Left hindlimb (tissue), 1 donor: ENCODE data around the gene CSNK1D.
"Not testable (repeated sequence)": the region's sequence is repeated elsewhere in the genome, so short reads cannot be mapped to it uniquely, and the experiment has no call there.

Experiments used
- DNase-seq: peaks from one replicate; pipeline ENCODE4 v3.0.0-alpha.2; 2018

The CSNK1D gene

GRCh38 chr17:82272495-82273326, 789 bp downstream of the CSNK1D start:
- DNase-seq: peak; percentile 67

GRCh38 chr17:82271401-82271800, 2.1 kb downstream of the CSNK1D start:
- no peak for DNase-seq

DNA sequence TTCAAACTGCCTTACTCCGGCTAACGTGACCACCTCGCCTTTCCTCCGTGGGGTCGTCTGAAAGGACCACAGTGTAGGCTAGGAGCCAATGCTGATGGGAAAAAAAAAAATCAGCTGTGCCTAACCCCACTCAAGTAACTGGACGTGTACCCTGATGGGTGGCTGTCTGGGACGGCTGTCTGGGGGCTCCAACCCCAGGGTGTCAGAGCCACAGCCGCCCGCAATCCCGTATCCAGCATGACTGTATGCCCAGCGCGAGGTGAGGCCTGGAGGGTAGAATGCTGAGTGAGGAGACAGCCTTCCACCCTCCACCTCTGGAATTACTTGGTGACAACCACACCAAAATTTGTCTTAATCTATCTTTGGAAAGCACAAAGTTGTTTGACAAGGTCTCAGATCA, 2.8 kb downstream of the CSNK1D start:
- no peak for DNase-seq

DNA sequence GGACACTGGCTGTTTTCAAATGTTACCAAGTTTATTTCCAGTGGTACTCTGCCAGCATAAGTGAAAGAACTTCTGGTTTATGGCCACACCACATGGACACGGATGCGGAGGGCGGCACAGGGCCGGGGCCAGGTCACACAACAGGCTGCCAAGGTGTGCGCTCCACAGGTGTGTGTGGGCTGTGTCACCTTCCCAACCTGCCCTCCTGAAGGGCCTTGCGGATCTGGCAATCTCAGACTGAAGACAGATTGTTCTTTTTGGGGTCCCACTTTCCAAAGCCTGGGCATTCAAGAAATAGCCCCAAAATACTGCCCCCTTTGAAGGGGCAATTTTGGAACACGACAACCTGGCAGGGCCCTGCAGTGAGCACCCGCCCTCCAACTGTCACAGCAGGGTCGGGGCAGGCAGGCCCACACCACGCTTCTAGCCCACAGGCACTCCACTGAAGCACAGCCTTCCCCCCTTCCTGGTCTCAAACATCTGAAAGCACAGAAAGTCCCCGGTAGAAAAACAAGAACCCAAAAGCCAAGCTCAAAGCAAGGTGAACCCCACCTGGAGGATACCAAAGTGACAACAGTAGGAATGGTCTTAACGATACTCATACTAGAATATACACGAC, 3.5 kb downstream of the CSNK1D start:
- DNase-seq: no peak

GRCh38 chr17:82269138-82269881, 4.2 kb downstream of the CSNK1D start:
- DNase-seq: no peak

DNA sequence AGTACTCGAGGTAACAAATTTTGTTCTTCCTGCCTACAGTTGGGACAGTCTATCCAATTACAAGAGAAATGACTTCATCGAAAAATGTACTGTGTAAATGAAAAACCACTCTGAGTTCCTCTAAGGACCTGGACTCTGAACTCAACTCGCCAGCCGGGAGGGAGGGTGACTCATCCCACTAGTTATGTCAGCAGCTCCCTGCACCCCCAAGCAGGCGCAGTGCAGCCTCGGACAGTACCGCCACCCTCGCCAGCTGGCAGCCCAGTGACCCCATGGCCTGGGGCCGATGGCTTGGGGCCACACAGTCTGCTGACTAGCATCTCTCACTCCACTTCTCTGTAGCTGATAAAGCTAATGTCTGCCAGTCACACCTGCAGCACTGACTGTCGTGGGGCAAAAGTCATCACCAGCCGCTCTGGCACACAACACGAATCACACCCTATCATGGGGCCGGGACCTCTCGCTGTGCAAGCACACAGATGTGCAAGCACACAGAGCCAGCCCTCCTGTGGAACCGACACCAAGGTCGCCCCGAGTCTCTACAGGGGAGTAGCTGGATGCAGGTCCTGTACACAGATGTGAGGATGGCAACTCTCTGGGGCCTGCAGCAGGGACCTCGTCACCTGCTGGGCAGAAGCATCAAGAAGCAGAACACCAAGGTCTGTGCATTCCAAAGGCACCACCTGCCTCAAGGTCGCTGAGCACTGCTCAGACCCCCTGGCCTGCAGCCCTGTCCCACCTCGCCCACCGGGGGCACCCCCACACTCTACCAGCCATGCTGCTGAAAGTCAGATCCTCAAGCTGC, 5.7 kb downstream of the CSNK1D start:
- DNase-seq: peak; percentile 74

DNA sequence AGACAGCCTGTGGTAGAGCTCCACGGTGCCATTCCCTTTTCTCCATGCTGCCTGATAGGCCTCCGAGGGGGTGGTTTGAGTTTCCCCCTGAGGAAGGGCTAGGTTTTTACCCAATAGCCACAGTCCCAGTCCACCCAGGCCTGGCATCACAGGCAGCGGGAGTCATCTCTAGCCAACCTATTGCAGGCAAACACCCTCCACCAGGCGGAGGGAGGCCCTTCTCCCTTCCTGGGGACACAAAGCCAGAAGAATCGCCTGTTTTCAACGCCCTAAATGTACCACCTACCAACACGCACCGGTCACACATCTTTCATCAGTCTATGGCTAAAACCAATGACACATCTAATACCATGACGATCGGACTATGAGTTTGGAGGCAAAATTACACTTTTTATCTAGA, 7.4 kb downstream of the CSNK1D start:
- no peak for DNase-seq

DNA sequence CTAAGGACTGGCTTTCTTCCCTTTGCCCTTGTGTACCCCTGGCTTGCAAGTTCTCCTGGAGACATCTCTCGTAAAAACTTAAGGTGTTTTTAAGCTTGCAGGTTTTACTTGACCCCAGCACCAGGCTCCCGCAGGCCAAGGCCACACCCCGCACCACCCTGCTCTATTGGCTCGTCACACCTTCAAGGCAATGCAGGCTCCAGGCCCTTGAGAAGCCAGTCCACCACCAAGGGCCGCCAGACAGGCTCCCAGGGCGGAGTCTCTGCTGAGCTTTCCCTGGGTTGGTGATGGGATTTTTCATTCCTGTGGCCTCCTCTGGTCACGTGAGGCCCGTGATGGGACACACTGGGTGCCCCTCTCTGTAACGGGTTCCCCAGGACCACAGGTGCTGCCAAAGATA, 9.9 kb downstream of the CSNK1D start:
- DNase-seq: no peak

DNA sequence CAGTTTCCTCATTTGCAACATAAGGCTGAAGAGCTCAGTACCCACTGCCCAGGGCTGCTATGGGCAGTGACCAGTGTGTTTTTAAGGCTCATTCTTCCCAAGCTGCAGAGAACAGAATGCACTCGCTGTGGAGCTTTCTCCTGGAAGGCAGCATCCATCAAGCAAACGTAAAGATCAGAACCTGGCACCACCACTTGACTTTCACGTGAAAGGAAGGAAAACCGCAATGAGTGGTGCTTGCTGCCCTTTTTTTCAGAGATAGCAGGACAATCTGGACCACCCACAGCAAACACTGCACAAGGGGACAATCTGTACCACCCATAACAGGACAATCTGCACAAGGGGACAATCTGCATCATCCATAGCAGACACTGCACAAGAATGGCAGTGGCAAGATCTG, 11.2 kb downstream of the CSNK1D start:
- DNase-seq: no peak

- DNase-seq: not testable (repeated sequence)
Measured at GRCh38 chr17:82259972-82260961, 13.2 kb downstream of the CSNK1D start.

GRCh38 chr17:82258555-82258954, 14.9 kb downstream of the CSNK1D start:
- no peak for DNase-seq

- peak; percentile 38 for DNase-seq
Measured at GRCh38 chr17:82257473-82257872, 16.0 kb downstream of the CSNK1D start.

DNA sequence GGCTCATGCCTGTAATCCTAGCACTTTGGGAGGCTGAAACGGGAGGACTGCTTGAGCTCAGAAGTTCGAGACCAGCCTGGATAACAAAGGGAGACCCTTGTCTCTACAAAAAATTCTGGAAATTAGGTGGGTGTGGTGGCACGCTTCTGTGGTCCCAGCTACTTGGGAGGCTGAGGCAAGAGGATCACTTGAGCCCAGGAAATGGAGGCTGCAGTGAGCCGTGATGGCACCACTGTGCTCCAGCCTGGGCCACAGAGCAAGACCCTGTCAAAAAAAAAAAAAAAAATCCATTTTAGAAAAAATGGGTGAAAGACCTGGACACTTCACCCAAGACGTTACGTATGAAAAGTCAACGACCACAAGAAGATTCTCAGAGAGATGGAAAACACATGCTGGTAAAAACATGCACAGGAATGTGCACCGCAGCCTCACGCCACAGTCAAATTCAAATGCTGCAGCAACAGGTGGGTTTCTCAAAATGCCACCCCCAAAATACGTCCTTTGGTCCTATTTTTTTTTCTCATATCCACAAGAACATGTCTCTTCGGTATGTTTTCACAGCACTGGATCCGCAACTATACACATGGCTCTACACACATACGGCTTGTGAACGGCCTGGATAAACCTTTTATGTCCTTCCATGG, 17.1 kb downstream of the CSNK1D start:
- DNase-seq: no peak

GRCh38 chr17:82255402-82255972, 18.0 kb downstream of the CSNK1D start:
- peak; percentile 29 for DNase-seq

DNA sequence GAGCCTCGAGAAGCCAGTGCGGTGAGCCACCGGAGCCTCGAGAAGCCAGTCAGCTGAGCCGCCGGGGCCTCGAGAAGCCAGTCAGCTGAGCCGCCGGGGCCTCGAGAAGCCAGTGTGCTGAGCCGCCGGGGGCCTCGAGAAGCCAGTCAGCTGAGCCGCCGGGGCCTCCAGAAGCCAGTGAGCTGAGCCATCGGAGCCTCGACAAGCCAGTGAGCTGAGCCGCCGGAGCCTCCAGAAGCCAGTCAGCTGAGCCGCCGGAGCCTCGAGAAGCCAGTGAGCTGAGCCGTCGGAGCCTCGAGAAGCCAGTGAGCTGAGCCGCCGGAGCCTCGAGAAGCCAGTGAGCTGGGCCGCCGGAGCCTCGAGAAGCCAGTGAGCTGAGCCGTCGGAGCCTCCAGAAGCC, 18.8 kb downstream of the CSNK1D start:
- not testable (repeated sequence) for DNase-seq

DNA sequence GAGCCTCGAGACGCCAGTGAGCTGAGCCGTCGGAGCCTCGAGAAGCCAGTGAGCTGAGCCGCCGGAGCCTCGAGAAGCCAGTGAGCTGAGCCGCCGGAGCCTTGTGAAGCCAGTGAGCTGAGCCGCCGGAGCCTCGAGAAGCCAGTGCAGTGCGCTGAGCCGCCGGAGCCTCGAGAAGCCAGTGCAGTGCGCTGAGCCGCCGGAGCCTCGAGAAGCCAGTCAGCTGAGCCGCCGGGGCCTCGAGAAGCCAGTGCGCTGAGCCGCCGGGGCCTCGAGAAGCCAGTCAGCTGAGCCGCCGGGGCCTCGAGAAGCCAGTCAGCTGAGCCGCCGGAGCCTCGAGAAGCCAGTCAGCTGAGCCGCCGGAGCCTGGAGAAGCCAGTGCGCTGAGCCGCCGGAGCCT, 19.4 kb downstream of the CSNK1D start:
- not testable (repeated sequence) for DNase-seq

- no peak for DNase-seq
Measured at GRCh38 chr17:82253179-82253544, 20.3 kb downstream of the CSNK1D start.

GRCh38 chr17:82252511-82253178, 20.9 kb downstream of the CSNK1D start:
- DNase-seq: no peak

GRCh38 chr17:82250868-82251500, 22.5 kb downstream of the CSNK1D start:
- no peak for DNase-seq
